ENCODE measurements around the gene GRIP2.

DNA sequence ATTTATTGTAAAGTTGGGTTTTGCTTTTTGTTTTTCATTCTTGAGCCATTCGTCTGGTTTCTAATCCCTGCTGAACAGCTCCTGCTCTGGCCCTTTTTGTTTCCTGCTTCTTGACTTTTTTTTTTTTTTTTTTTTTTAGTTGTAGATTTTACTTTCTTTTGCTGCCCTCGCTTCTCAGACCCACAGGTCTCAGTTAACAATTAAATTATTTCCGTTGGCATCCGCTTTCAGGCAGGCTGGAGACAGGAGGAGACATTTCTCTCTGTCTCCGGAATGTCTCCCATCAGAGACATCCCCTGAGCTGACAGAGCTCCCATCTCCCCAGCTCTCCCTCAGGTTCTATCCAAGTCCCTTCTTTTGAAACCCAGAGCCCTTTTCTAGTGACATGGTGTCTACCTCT lies 69.1 kb downstream of the GRIP2 start:
- TF ChIP-seq, protein P1, sequence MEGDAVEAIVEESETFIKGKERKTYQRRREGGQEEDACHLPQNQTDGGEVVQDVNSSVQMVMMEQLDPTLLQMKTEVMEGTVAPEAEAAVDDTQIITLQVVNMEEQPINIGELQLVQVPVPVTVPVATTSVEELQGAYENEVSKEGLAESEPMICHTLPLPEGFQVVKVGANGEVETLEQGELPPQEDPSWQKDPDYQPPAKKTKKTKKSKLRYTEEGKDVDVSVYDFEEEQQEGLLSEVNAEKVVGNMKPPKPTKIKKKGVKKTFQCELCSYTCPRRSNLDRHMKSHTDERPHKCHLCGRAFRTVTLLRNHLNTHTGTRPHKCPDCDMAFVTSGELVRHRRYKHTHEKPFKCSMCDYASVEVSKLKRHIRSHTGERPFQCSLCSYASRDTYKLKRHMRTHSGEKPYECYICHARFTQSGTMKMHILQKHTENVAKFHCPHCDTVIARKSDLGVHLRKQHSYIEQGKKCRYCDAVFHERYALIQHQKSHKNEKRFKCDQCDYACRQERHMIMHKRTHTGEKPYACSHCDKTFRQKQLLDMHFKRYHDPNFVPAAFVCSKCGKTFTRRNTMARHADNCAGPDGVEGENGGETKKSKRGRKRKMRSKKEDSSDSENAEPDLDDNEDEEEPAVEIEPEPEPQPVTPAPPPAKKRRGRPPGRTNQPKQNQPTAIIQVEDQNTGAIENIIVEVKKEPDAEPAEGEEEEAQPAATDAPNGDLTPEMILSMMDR (IDR thresholded peaks at IDR 0.05 in 8 of 11, conservative IDR thresholded peaks at IDR 0.05 in 3 of 11) = no peak
- TF ChIP-seq POLR2AphosphoS5 (IDR thresholded peaks at IDR 0.05) = no peak

Data from spleen (tissue), 7 donors.